ENCODE results near the gene REXO5.

REXO5 gene

DNA sequence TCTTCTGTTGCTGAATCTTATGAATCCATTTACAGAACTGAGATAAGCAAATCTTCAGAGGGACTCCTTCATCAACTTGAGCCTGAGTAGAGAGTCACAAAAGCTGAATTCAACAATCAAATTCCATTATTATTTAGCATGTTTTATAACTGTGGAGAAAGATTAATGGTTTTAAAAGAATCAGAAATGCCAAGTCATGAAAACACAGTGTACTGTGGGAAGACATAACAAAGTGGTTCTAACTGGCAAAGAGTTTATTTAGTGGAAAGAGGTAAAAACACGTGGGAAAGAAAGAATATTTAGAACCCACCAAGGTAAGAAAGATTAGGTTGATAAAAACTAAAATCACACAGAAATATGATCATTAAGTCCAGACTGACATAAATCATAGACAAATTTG, 5.0 kb upstream of the REXO5 start:
- no peak for DNase-seq

GRCh38 chr16:20803192-20803560, 3.2 kb upstream of the REXO5 start:
- no peak for DNase-seq

DNA sequence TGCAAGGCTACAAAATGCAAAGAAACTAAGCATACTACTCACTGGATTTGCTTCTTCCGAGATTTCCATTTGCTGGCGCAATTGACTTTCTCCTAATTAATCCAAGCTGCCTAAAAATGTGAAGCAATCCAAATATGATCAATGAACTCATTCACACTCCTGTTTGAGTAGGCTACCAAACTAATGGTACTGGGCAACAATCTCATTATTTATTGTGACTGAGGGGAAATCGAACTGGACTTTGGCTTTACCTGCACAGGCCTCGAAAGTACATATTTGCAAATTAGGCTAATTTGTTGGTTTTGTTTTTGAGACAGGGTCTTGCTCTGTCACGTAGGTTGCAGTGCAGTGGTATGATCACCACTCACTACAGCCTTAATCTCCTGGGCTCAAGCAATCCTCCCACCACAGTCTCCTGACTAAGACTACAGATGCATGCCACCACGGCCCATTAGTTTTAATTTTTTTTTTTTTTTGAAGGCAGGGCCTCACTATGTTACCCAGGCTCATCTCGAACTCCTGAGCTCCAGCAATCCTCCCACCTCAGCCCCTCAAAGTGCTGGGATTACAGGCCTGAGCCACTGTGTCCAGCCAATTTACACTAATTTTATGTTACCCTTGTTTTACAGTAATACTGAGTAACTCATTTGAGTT, 2.6 kb upstream of the REXO5 start:
- DNase-seq, result no peak

- DNase-seq, result peak in 1 of 3 donors; percentile 0
Observed at GRCh38 chr16:20805684-20806167, 601 bp upstream of the REXO5 start.

GRCh38 chr16:20807862-20808261, 1.5 kb downstream of the REXO5 start:
- no peak for DNase-seq

DNA sequence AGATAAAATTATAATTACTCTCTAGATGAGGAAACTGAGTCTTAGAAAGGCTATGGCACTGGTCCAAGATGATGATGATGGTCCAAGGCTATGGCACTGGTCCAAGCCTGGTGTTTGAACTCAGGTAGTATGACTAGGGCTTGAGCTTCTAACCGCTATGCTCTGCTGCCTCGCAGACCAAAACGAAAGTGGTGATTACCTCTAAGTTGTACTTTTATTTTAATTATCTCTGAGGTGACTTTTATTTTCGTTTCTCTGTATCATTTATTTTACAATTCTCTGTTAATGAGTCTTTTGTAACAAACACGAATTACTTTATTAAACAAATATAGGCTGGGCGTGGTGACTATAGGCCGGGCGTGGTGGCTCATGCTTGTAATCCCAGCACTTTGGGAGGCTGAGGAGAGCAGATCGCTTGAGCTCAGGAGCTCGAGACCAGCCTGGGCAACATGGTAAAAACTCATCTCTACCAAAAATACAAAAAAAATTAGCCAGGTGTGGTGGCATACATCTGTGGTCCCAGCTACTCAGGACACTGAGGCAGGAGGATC, 5.6 kb downstream of the REXO5 start:
- no peak for DNase-seq

- no peak for DNase-seq
Observed at GRCh38 chr16:20812510-20812909, 6.2 kb downstream of the REXO5 start.

DNA sequence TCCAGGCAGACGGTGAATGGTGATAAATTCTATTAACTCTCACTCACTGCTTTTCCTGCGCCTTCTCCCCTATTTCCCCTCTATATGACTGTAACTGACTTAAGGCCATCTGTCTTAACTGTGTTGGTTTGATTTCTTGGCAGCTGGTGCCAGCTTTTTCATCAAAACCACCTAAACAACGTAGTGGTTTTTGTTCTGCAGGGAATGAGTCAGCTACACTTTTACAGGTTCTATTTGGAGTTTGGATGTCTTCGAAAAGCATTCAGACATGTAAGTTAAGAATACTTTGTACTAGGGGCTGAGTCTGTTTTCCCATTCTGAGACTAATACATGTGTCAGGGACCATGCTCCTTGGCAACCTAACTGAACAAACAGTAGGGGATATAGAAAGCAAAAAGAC, 8.5 kb downstream of the REXO5 start:
- no peak for DNase-seq

DNA sequence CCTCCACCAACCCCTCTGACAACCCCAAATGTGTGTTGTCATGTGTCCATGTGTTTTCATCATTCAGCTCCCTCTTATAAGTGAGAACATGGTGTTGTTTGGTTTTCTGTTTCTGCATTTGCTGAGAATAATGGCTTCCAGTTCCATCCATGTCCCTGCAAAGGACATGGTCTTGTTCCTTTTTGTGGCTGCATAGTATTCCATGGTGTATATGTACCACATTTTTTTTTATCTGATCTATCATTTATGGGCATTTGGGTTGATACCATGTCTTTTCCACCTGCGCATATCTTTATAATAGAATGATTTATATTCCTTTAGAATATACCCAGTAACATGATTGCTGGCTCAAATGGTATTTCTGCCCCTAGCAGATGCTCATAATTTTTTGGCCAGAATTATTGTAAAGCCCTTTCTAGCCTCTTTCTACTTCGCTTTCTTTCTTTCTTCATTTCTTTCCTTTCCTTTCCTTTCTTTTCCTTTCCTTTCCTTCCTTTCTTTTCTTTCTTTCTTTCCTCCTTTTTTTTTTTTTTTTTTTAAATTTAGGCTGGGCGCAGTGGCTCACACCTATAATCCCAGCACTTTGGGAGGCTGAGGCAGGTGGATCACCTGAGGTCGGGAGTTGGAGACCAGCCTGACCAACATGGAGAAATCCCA, 12.7 kb downstream of the REXO5 start:
- no peak for DNase-seq

DNA sequence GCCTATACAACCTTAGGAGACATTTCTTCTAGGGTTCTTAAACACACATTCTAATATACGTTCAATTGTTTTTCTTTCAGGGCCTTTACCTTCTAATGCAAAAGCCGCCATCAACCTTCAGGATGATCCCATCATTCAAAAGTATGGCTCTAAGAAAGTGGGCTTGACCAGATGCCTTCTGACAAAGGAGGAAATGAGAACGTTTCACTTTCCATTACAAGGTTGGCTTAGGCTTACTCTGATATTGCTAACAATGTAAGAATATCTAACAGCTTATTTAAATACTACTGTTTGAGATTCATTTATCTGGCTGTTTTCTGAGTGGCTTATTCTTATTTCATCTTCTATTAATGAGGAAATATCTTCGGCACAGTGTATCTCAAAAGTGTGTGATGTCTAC, 15.4 kb downstream of the REXO5 start:
- no peak for DNase-seq

GRCh38 chr16:20822521-20823325, 16.4 kb downstream of the REXO5 start:
- DNase-seq, result peak; percentile 13 to 60 (median 54)

DNA sequence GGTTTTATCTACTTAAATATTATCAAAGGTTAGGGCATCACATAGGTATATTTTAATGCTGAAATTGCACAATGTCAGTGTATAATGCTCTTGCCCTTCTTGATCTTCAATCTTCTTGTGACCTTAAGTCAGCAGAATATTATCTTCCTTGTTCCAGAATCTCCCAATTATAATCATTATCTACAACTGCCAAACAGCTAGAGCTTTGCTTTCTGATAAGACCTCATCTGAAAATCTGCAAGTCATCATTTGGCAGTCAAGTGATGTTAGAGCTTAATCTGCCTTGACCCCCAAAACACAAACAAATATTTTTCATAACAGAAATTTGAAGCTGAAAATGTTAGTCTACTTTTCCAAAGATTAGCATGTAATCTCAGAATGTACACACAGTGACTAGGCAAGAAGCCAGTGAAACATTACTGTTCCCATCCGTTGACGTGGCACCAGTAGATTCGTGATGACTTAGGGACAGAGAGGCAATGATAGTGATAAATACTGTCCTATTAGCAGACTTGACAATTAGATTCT, 19.8 kb downstream of the REXO5 start:
- no peak for DNase-seq

DNA sequence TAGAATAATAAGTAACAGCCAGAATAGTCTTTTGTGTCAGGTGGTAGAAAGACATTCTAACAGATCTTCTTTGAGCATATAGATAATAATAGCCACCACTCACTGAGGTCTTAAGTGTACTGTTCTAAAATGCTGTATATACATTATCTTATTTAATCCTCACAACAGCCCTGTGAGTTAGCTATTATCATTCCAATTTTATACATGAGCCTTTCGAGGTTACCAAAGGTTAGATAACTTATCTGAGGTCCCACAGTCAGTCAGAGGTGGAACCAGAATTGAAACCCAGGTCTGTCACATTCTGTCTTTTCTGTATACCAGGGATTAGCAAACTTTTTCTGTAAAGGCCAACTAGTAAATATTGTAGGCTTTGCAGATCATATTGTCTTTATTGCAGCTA, 23.2 kb downstream of the REXO5 start:
- DNase-seq, result no peak

DNA sequence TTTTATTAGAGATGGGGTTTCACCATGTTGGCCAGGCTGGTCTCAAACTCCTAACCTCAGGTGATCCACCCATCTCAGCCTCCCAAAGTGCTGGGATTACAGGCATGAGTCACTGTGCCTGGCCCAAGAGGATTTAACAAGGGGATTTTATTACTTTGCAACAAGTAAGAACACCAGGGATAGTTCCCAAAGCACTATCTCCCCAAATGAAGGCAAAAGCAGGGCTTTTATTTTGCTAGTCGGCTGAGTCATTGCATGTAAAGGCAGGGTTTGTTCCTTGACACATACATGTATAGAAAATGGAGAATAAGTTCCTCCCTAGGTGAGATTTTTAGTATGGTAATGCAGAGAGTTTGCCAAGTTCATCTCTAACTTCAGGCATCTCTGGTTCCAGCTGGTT, 24.0 kb downstream of the REXO5 start:
- no peak for DNase-seq

DNA sequence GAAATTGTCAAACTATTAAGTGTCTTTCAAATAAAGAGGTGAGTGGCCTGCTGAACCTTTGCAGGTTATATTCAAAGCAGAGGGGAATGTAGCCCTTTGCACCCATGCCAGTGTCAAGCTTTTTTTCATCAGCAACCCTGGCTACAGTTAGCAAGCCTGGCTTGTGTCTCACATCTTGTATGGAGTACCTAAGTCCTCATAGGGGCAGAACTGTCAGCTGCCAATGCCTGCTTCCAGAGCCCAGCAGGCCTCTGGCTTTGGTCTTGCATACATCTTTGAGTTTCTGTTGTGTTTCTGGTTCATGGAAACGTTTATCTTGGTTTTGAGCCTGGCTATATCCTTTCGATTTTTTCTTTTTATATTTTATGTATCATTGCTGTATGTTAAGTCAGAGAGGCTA, 26.8 kb downstream of the REXO5 start:
- no peak for DNase-seq

GRCh38 chr16:20838240-20838639, 31.9 kb downstream of the REXO5 start:
- peak in 2 of 3 donors; percentile 41 to 56 for DNase-seq

DNA sequence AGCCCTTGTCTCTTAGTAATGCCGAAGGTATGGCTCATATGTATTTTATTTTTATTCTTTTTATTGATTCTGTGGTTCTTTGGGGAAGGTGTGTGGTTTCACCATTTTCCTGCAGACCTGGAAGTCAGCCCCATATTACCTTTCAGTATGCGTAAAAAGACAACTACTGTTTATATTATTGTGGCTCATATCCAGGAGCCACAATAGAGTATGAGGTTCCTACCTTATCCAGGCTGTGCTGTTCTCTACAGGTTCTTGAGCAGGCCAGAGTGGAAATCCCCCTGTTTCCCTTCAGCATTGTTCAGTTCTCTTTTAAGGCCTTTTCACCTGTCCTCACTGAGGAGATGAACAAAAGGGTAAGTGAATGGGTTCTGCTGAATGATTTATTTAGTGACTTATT, 33.2 kb downstream of the REXO5 start:
- no peak for DNase-seq

GRCh38 chr16:20844054-20844453, 37.7 kb downstream of the REXO5 start:
- DNase-seq, result no peak

DNA sequence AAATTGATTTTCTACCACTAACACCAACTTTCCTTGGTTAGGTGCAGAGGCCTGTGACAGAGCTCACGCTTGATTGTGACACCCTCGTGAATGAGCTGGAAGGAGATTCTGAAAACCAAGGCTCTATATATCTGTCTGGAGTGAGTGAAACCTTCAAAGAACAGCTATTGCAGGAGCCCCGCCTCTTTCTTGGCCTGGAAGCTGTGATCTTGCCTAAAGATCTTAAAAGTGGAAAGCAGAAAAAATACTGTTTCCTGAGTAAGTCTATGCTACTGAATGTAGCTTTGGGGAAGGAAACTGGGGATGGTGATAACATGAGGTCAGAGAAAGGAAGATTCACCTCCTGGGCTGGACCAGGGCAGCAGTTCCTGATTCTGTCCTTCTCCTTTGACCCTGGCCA, 38.3 kb downstream of the REXO5 start:
- DNase-seq, result peak in 1 of 3 donors; percentile 22

DNA sequence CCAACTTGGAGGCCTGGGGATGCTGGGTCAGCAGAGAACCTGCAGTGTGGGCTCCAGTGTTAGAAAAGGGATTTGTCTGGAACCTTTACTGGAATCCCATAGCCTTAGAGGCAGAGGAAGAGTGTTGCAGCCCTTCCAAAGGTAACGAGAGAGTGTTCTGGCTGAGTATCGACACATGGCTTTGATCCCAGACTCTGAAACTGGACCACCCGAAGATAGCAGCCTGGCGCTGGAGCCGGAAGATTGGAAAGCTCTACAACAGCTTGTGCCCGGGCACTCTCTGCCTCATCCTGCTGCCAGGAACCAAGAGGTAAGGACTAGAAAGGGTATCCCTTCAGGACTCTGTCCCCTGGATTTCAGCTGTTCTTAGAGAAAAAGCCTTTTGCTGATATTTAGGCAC, 39.7 kb downstream of the REXO5 start:
- DNase-seq, result no peak

DNA sequence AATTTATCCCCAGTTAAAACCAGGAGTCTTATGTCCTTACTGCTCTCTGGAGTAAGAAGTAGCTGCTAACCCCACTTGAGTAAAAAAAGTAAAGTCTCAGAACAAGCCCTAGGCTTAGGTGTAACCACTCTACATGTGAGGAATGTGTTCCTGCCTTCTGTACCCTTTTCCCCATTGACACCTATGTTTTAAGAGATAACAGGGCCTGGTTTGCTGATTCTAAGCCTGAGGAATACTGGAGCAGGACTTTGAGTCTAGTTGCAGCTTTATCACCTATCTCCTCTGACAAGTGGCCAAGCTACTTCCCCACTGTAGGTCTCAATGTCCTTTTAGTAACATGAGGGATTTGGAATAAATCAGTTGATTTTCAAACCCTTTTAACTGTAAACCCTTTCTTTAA, 40.2 kb downstream of the REXO5 start:
- no peak for DNase-seq

DNA sequence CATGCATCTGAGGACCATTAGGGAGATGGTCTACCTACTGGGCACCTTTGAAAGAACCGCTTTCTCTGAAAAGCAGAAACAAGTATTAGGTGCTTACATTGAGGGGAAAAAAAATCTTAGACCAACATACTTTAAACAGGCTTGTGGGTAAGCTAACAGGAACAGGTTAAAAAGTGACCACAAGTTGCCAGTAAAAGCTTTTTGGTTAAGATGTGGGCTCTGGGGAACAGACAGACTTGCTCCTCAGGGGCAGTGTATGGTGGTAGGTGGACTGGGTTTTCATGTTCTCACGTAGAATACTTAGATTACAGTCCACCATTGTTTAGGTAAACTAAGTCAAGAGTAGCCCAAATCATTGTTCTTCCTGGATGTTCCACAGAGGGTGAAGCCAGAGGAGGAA, 41.2 kb downstream of the REXO5 start:
- DNase-seq, result no peak

Measured in suppressor macrophage treated with lipopolysaccharide for 1 hour (primary cell).